Stimulated activated naive CD4-positive, alpha-beta T cell (primary cell): ENCODE data around the gene ZNF133.
"Not testable (repeated sequence)": the region's sequence is repeated elsewhere in the genome, so short reads cannot be mapped to it uniquely, and the experiment has no call there.

ENCODE experiments used
- DNase-seq, 6 experiments: peaks; one replicate each; lab custom pipeline; 2025; lab: John Stamatoyannopoulos, UW

Gene ZNF133

DNA sequence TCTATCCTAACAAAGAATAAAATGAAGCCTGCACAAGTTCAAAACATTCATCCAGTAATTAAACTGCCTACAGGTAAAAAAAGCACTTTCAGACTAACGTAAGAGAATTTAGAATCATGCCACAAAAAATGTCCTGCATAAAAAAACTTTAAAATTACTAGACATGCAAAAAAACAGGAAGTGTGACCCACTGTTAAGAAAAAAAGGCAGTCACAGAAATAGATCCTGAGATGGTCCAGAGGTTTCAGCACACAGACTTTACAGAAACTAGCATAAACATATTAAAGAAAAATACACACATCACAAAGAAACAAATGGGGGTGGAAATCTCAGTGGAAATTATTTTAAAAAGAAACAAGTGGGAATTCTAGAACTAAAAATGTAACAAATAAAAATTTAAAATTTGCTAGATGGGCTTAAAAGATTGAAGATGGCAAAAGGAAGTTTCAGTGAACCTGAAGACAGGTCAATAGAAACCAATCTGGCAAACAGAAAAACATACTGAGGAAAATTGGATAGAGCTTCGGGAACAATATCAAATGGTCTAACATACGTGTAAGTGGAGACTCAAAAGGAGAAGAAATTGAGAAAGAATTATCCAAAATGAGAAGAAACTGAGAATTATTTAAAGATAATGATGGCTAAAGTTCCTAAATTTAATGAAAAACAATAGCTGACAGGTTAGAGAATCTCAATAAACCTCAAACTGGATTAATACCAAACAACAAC, 3.4 kb upstream of the ZNF133 start:
- no peak for DNase-seq

DNA sequence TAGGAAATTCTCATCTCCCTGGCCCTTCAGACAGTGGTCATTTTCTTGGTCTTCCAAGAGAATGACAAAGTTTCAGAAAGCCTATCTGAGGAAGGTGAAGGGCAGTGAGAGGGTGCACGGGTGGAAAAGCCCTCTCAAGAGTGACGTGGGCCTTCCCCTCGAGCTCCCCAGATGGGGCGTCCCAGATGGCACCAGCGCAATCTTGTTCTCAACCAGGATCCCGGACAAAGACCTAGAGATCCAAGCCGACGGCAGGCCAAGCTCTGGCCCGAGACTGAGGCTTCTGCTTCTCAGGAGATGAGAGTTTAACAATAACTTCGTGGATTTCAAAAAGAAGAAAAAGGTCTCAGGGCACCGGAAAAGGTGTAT, 797 bp upstream of the ZNF133 start:
- DNase-seq, result no peak

DNA sequence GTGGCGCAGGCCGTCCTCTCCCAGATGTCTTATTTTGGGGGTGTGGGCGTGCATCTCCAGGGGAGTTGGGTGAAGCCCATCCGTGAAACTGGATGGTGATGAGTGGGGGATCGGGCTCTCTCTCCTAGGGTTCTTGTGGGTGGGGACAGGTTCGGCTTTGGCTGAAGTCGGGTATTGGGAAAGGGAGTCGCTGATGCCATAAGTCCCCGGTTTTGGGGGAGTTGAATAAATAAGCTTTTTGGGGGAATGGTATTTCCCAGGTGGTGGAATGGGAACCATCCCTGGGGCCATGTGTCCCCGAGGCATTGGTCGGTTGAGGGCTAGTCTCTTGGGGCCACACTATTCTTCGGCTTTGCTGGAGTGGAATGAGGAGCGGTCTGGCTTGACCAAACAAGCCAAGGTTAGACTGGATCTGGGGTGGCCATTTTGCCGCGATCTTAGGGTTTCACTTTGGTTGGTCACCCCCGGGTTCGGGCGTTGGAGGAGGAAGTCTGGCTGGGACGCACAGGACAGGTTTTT, 481 bp downstream of the ZNF133 start:
- DNase-seq, result no peak

DNA sequence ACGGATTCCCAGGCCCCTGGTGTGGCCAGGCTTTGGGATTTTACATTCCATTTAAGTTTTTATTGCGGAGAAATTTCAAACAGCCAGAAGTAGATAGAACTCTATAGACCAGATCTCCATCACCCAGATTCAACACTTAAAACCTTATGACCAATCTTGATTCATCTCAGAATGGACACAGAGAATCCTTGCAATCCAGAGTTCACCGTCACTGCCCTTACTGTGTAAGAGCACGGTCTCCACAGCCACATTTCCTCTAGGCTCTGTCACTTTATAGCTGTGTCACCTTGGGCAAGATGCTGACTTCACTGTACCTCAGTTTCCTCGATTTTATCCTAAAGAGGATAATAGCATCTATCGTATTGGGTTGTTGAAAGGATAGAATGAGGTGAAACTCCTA, 979 bp downstream of the ZNF133 start:
- DNase-seq, result no peak

DNA sequence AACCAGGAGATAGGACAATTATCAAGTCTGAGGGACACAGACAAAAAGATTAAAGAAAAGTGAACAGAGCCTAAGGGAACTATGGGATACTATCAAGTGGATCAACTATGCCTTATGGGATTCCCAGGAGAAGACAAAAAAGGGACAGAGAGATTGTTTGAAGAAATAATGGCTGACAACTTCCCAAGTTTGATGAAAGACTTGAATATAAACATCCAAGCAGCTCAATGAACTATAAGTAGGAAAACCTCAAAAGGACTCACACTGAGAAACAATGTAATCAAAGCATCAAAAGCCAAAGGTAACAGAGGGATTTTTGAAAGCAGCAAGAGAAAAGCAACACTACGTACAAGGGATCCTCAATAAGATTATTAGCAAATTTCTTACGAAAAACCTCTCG, 11.0 kb downstream of the ZNF133 start:
- DNase-seq, result no peak

DNA sequence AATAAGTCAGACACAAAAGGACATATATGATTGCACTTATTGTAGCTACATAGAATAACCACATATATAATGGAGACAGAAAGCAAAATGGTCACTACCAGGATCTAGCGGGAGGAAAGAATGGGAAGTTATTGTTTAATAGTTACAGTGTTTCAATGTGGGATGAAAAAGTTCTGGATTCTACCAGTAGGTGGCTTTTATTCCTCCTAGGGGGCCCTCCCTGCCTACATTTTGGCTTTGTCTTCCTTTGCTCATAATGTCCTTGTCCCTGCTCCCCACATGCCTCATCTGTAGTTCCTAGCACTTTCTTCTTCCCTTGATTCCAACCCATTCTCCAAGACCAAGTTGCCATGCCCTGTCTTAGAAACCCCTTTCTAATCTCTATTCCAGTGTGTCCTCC, 16.3 kb downstream of the ZNF133 start:
- DNase-seq, result no peak

DNA sequence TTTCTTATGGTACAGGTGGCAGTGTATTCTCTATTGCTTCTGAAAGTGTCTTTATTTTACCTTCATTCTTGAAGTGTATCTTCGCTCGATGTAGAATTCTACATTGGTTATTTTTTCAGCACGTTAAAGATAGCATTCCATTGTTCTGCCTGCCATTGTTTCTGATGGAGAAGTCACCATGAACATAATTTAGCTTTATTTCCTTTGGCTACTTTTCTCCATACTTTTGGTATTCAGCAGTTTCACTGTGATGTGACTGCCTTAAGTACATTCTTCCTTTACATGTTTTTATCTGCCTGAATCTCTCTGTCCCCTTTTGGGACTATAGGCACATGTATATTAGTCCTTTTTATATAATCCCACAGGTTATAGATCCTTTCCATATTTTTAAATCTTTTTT, 19.0 kb downstream of the ZNF133 start:
- DNase-seq, result no peak

DNA sequence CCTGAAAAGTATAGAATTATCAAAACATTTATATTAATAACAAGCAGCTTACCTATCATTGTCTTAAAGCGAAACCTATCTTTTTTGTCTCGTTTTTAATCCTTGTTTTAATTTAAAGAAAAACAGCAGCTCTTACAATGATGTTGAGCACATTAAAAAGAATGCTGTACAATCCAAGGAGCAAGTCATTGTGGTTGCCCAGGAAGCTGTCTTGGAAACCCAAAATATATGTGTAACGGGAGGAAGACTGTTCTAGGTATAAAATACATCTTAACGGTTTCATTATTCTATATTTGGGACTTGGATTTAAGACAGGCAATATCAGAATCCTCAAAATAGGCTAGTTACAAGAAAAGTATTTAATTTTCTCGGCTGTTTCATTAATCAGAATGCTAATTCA, 21.7 kb downstream of the ZNF133 start:
- no peak for DNase-seq

DNA sequence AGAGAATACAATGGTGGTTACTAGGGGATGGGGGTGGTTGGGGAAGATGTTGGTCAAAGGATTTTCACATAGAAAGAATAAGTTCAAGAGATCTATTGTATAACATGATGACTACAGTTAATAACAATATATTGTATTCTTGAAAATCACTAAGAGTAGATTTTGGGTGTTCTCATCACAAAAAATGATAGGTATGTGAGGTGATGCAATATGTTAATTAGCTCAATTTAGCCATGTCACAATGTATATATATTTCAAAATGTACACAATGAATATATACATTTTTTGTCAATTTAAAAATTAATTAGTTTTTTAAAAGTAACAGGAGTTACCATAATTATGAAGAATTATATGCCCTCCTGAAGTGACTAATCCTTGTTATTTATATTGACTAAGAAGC, 22.3 kb downstream of the ZNF133 start:
- no peak for DNase-seq

DNA sequence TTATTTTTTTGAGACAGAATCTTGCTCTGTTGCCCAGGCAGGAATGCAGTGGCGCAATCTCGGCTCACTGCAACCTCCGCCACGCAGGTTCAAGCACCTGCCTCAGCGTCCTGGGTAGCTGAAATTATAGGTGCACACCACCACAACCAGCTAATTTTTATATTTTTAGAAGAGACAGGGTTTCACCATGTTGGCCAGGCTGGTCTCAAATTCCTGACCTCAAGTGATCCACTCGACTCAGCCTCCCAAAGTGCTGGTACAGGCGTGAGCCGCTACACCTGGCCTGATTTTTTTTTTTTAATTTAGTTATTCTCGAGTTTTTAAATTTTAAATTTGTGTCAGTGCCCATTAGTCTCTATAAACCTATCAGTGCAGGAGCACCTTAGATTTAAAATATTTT, 24.4 kb downstream of the ZNF133 start:
- no peak for DNase-seq

DNA sequence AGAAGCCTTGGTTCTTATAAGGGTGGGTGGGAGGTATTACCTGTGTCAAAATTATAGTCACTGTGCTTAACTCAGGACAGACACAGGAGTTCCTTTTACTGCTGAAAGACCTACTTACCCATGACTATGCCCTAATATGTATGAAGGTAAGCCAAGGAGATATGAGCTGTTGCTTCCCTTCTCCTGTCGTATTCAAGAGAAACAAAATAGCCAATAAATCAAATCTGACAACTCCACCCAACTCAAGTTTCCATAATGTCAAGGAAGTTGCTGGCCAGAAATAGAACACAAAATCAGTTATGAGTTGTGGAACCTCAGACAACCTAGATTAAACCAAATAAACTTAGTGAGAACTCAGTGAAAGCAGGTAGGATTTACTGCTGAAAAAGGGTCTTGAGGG, 25.1 kb downstream of the ZNF133 start:
- DNase-seq, result no peak

DNA sequence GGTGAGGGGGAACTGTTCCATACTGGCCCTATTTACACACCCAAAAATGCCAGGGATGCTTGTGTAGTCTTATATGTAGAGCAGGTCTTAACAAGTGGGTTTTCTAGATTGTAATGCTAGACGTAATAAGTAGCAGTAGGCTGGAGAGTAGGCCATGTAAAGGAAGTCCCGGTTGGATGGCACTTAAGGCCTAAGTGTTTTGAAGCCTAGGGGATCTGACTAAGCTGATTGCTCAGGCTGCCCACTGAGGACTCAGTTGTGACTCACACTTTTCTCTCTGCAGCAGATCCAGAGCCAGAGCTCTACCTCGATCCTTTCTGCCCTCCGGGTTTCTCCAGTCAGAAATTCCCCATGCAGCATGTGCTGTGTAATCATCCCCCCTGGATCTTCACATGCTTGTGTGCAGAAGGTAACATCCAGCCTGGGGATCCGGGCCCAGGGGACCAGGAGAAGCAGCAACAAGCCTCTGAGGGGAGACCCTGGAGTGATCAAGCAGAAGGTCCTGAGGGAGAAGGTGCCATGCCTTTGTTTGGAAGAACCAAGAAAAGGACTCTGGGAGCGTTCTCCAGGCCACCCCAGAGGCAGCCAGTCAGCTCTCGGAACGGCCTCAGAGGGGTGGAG, 26.6 kb downstream of the ZNF133 start:
- DNase-seq, result no peak

DNA sequence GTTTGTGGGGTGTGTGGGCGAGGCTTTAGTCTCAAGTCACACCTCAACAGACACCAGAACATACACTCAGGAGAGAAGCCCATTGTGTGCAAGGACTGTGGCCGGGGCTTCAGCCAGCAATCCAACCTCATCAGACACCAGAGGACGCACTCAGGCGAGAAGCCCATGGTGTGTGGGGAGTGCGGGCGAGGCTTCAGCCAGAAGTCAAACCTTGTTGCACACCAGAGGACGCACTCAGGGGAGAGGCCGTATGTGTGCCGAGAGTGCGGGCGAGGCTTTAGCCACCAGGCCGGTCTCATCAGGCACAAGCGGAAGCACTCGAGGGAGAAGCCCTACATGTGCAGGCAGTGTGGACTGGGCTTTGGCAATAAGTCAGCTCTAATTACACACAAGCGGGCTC, 27.8 kb downstream of the ZNF133 start:
- no peak for DNase-seq

DNA sequence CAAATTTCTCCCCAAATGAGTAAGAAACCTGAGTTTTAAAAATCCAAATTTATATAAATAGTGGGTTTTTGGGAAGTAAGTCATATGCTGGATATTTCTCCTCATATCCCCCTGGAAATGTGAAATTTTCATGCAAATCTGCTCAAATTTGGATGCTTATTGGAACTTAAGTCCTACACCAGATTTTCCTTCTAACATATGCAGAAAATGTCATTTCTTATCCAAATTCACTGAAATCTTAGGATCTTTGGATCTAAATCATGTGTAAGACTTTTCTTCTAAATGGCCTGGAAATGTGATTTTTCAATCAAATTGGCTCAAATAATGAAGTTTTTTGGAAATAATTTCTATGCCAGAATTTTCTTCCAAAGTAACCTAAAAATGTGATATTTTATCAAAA, 33.0 kb downstream of the ZNF133 start:
- DNase-seq, result no peak

DNA sequence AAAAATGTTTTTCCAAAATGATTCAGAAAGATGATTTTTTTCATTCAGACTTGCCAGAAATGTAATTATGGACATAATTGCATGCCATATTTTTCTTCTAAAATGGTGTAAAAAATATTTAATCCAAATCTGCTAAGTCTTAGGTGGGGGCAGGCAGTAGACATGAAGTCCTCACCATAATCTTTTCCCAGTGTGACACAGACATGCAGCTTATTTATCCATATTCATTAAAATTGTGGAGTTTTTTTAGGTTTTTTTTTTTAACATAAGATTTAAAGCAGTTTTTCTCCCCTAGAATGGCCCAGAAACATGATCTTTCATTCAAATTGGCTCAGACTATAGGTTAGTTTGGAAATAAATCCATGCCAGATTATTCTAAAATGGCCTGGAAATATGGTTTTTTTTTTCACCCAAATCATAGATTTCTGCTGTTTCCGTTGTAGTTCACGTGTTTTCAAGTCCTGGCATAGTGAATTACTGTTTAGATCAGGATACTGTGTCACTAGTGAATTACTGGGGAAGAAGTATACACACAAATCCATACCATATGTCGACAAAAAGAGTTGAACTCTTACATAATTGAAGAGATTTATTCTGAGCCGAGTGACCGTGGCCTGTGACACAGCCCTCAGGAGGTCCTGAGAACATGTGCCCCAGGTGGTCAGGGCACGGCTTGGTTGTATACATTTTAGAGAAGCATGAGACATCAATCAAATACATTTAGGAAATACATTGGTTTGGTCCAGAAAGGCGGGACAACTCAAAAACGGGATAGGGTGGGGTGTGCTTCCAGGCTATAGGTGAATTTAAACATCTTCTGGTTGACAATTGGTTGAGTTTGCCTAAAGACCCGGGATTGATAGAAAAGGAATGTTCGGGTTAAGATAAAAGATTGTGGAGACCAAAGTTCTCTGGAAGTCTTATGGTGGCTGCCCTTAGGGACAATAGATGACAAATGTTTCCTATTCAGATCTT, 33.9 kb downstream of the ZNF133 start:
- no peak for DNase-seq

DNA sequence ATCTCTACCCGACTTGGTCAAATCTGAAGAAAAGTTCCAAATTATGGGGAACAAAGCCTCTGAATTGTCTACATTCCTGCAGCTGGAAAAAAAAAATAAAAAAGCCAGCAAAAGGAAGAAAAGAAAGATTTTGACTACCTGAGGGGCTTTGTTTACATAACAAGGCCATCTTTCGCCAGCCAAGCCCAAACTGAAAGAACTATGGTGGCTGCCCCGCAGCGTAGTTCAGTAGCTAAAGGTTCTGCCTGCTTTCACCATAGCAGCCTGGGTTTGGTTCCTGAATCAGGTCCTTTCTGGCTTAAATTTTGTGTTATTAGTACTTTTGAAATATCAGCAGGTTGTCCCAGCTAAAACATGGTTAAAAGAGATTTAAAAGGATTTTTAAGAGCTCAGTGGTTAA, 35.4 kb downstream of the ZNF133 start:
- DNase-seq, result no peak

DNA sequence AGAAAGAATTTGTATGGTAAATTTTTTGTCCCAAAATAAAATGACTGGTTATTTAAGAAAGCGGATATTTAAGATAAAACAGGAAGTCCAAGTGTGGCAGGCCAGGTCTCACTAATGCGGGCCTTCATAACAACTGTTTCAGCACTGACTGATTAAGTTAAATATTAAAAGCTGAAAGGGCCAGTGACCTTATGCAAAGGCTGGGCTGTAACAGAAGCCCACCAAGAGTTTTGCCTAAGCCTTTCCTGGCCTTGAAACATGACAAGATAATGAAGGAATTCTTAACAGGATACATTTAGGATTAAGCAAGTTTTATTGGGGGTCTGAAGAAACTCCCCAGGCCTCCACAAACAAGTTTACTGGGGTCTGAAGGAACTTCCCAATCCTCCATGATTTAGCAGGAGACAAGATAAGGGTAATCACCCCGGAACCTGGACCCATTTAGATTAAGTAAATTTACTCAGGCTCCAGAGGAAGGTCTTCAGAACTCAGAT, 36.3 kb downstream of the ZNF133 start:
- DNase-seq, result no peak

DNA sequence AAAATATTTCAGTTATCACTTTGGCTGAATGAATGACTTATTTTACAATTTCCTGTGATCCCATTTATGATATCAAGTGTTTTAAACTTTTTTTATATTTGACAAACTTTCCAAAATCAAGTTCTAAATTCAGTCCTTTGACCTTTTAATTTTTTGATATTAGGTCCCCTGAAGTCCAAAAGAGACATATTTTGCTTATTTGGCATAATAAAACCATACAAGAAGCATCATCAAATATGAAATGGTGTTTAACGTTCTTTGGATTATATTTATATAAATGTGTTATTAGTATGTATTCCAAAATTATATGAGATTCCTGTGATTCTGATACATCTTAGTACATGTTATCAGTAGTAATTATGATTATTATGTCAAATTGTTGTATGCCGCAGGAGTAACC, 38.7 kb downstream of the ZNF133 start:
- DNase-seq, result no peak

DNA sequence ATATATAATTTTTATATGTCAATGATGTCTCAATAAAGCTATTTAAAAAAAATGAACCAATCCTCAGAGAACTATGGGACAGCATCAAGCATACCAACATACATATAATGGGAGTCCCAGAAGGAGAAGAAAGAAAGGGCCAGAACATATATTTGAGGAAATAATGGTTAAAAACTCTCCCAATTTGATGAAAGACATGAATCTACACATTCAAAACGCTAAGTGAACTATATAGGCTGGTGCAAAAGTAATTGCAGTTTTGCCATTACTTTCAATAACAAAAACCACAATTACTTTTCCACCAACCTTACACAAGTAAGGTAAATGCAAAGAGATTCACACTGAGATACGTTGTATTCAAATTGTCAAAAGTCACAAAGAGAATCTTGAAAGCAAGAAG, 43.4 kb downstream of the ZNF133 start:
- DNase-seq, result no peak

DNA sequence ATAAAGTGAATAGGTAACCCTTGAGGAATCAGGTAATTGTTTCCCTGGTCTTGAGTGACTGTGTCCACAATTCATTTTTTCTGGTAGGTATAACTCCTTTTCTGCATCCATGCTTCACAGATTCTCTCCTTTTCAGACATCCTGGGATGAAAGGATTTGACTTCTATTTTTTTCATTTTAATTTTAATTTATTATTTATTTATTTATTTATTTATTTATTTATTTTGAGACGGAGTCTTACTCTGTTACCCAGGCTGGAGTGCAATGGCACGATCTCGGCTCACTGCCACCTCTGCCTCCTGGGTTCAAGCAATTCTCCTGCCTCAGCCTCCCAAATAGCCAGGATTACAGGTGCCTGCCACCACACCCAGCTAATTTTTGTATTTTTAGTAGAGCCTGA, 61.4 kb downstream of the ZNF133 start:
- DNase-seq, result not testable (repeated sequence)

DNA sequence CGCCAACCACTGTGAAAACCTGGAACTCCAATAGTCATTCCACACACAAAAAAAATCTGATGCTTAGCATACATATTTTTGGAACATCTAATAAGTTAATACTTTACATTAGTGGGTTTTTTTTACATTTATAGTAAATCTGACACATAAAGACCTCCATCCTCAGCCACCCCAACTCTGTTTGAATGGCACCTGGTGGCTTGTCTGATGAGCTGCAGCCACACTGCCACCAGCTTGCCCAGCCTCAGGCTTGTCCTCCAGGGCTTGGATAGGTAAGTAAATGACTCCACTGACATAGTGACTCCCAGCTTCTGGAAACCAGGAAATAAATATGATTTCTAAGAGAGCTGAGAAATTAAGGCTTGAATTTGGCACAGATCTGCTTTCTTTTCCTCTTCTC, 71.5 kb downstream of the ZNF133 start:
- no peak for DNase-seq

DNA sequence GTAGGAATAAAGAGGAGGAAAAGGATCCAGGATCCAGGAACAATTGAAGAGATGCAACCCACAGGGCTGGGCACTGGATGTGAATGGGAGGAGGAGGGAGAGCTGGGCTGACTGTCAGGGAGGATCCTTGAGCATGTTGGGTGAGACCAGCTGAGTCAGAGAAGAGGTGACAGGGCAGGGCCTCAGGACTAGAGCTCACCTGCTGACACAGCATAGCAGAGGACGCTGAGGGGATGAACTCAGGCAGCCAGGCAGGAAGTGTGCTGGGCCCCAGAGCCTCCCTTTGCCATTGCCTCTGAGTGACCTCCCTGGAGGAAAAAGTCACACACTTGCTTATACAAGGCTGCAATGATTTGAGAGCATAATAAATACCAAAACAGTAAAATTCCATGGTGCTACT, 72.3 kb downstream of the ZNF133 start:
- DNase-seq, result no peak

DNA sequence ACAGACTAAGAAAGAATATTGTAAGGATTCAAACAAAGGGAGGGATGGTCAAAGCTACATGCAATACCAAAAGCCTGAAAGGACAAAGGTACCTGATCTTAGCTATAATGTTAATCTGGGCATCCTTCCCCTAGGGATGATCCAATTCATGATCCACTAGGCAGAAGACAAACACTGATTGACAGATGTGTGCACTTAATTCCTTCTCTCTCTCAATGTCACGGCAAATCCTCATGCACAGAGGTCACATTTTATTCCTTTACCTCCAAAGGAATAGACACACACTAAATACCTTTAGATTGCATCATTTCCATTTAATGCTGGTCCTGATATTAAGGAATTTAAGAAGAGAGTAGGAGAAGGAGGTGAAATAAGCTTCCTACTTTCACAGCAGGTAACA, 73.4 kb downstream of the ZNF133 start:
- no peak for DNase-seq
